Nucleus accumbens (tissue), 56 donors: ENCODE results near the gene MOSMO.
"Not testable (repeated sequence)": the region's sequence is repeated elsewhere in the genome, so short reads cannot be mapped to it uniquely, and the experiment has no call there.

Experiments
- DNase-seq, 56 donors: peaks; one replicate each; lab custom pipeline; 2025; lab: John Stamatoyannopoulos, UW

The MOSMO gene

DNA sequence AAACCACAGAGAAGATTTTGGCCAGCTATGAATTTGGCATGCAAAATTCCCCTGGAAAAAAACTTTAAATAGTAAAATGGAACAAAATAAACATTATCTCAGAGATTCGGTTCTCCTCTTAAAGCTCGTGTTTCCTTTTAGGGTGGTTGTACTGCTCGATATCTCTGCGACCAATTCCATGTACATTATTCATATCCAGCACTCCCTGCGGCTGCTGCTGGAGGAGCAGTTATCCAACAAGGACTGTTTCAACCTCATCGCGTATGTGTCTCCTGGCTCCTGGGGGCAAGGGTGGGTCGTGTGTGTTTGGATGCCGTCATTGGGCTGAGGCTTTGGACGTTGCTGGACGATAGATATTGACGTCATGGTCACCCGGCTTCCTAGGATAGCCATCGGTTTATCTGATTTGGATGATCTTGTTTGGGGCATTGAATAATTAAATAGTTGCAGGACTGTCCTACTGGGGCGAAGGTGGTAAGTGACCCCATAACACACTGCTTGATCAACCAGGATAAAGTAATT lies 118.2 kb downstream of the MOSMO start:
- DNase-seq: no peak

DNA sequence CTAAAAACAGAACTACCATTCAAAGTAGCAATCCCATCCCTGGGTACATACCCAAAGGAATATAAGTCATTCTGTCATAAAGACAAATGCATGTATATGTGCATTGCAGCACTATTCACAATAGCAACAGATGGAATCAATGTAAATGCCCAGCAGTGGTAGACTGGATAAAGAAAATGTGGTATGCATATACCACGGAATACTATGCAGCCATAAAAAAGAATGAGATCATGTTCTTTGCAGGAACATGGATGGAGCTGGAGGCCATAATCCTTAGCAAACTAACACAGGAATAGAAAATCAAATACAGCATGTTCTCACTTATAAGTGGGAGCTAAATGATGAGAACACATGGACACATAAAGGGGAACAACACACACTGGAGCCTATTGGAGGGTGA lies 120.6 kb downstream of the MOSMO start:
- not testable (repeated sequence) for DNase-seq

DNA sequence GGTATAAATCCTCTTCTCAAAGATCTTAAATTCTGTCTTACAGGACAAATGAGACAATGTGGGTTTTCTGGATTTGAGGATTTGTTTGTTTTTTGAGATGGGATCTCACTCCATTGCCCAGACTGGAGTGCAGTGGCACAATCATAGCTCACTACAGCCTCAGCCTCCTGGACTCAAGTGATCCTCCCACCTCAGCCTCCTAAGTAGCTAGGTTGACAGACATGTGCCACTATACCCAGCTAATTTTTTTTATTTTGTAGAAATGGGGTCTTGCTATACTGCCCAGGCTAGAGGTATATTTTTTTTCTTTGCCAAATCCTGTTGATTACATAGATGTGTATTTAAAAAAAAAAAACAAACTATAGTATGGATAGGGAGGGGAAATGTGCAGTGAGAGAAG lies 122.6 kb downstream of the MOSMO start:
- no peak for DNase-seq

DNA sequence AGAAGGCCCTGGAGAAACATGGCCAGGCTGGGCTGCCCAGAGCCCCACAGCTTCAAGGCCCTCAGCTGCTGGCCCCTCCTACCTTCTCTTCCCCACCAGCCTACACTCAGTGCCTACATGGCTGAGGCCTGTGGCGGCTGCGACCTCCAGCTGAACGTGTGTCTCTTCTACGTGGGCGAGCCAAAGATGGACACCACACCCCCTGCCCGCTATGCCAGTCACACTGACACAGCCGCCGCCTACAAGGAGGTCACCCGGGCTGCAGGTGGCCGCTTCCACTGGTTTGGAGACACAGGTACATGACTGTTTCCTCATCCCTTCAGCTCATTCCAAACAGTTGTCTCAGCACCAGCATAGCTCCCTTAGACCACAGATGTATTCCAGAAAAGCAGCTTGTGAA lies 124.9 kb downstream of the MOSMO start:
- DNase-seq: no peak
